ENCODE results near the gene CCT7.
"Not testable (repeated sequence)": the region's sequence is repeated elsewhere in the genome, so short reads cannot be mapped to it uniquely, and the experiment has no call there.

The CCT7 gene

GRCh38 chr2:73254343-73255006 is 20.4 kb downstream of the CCT7 start:
- no peak for DNase-seq (ENCODE audit: low read depth in 2 of 2)

GRCh38 chr2:73255007-73255644 is 21.0 kb downstream of the CCT7 start:
- DNase-seq (ENCODE audit: low read depth in 2 of 2) = no peak

GRCh38 chr2:73255907-73256617 is 22.0 kb downstream of the CCT7 start:
- no peak for DNase-seq (ENCODE audit: low read depth in 2 of 2)

GRCh38 chr2:73256618-73256922 is 22.5 kb downstream of the CCT7 start:
- no peak for DNase-seq (ENCODE audit: low read depth in 2 of 2)

GRCh38 chr2:73257021-73257420 is 22.9 kb downstream of the CCT7 start:
- DNase-seq (ENCODE audit: low read depth in 2 of 2) = no peak

GRCh38 chr2:73257425-73258125 is 23.5 kb downstream of the CCT7 start:
- DNase-seq (ENCODE audit: low read depth in 2 of 2) = no peak

- no peak for DNase-seq (ENCODE audit: low read depth in 2 of 2)
Measured at GRCh38 chr2:73258186-73258912, 24.2 kb downstream of the CCT7 start.

DNA sequence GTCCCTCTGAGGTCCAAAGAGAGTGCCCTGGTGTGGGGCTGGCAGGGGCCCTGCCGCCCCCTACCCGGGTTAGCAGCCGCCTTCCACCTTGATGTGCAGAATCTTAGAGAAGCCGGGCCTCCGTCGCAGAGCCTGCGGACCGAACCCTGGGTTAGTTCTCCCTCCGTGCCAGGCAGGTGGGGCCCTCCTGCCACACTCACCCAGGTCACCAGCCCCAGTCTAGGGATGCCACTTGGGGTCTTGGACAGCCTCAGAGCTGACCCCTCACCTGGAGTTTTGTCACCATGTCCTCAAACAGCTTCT is 24.8 kb downstream of the CCT7 start:
- DNase-seq (ENCODE audit: low read depth in 2 of 2) = no peak

DNA sequence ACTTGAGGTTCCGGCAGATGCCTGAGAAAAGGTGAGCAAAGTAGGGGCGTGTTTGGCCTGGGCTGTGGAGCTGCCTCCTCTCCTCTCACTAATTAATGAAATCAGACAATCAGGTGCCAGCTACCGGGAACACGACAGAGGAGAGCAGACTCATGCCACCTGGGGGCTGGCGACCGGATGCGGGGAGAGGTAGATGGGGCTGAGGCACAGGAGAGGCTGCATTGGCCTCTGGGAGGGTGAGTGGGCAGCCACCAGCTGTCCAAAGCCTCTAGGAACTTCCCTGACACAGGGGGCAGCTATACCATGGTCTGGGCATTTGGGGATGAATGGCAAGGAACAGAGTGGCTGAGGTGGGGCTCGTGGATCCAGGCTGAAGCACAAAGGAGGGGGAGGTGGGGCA is 25.2 kb downstream of the CCT7 start:
- no peak for DNase-seq (ENCODE audit: low read depth in 2 of 2)

GRCh38 chr2:73259704-73260337 is 25.7 kb downstream of the CCT7 start:
- DNase-seq (ENCODE audit: low read depth in 2 of 2) = no peak

DNA sequence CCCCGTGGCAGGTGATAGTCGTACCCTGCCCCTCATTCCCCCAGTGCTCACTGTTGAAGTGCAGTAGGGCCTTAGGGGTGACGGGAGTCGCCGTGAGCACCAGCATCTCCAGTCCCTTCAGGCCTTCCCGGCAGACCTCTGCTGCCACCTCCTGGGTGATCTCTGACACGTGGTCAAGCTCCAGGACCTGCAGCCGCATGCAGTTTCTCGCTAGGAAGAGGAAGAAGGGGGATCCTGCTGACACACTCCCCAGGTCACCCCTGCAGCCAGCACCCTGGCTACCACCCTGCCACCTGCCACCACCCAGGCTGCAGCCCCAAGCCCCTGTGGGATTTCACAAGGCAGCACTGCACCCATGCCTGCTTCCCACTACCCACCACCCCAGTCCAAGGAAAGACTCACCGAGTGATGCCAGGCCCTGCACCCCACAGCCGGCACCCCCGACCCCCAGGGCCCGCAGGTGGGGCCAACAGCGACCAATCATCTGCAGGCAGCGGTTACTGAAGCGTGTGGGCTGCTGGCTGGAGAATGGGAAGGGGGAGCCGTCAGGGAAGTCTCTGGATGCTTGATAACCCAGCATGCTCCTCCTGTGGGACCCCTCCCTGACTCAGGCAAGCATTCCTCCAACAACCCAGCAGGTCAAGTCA is 26.4 kb downstream of the CCT7 start:
- no peak for DNase-seq (ENCODE audit: low read depth in 2 of 2)

GRCh38 chr2:73262108-73262651 is 28.1 kb downstream of the CCT7 start:
- no peak for DNase-seq (ENCODE audit: low read depth in 2 of 2)

GRCh38 chr2:73262691-73263429 is 28.8 kb downstream of the CCT7 start:
- DNase-seq (ENCODE audit: low read depth in 2 of 2) = not testable (repeated sequence)

GRCh38 chr2:73263540-73264331 is 29.6 kb downstream of the CCT7 start:
- no peak for DNase-seq (ENCODE audit: low read depth in 2 of 2)

- DNase-seq (ENCODE audit: low read depth in 2 of 2) = no peak
Measured at GRCh38 chr2:73264332-73264606, 30.2 kb downstream of the CCT7 start.

GRCh38 chr2:73264783-73265182 is 30.7 kb downstream of the CCT7 start:
- DNase-seq (ENCODE audit: low read depth in 2 of 2) = no peak

GRCh38 chr2:73265298-73266060 is 31.4 kb downstream of the CCT7 start:
- DNase-seq (ENCODE audit: low read depth in 2 of 2) = no peak

DNA sequence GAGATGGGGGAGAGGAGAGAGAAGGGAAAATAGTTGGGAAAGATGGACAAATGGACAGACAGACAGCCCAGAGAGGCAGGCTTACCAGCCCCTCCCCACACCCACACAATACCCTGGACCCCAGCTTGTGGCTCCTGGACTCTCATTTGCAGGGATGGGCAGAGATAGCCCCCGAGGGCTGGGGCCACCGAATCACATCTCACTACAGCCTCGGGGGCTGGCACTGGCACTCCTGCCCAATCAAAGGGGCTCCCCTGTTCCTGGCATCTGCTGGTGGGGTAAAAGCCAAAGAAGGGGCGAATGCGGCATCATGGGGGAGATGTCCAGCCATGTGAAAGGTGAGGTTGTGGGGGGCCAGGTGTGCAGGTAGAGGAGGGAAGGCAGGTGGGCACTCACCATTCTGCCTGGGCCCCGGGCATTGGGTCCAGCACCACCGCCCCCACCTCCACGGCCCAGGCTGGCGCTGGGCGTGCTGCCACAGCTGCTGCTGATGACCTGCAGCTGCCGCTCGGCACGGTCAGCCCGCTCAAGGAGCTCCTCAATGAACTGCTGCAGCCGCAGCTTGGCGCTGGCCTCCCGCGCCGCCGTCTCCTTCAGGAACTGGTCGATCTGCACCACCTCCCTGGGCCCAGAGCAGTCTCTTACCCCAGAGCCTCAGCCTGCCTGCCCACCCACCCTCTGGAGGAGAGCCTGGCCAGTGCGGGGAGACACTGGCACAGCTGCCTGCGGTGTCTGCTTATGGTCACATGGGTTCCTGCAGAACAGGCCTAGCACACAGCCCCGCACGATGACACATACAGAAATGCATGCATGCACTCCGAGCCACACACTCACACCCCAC is 32.2 kb downstream of the CCT7 start:
- DNase-seq (ENCODE audit: low read depth in 2 of 2) = no peak

All from stimulated activated CD4-positive, alpha-beta T cell treated with anti-CD3 and anti-CD28 coated beads, Interleukin-4, amount 100 ng/mL, for 48 hours (primary cell).